Liver (tissue), 9 donors: Measurements from ENCODE around the gene APOBEC2. TPM values are rescaled to one million over a fixed set of nuclear protein-coding genes. Genes with fewer than 3 reads are reported as not detected.

Source experiments
- DNase-seq: peaks from one replicate; pipeline ENCODE4 v3.0.0-alpha.2; 2017; ENCODE audit warnings: low spot score
- H3K27ac ChIP-seq, 2 donors: one replicate each; pipeline ENCODE4 v1.7.0; 2013; ENCODE audit warnings: inconsistent platforms in 2 of 2, low read length in 2 of 2, control low read depth in 1 of 2, low read depth in 1 of 2, mild to moderate bottlenecking in 1 of 2
- H3K27me3 ChIP-seq, 4 donors: one replicate each; pipeline versions ENCODE4 v1.6.1 to v1.7.0; 2013; ENCODE audit warnings: low read length in 3 of 4, inconsistent platforms in 1 of 4, mild to moderate bottlenecking in 1 of 4, moderate library complexity in 1 of 4; ENCODE audit not compliant: control insufficient read depth in 4 of 4, insufficient read depth in 4 of 4
- H3K36me3 ChIP-seq, 4 donors: one replicate each; pipeline versions ENCODE4 v1.6.1 to v1.7.0; 2013; ENCODE audit warnings: low read length in 3 of 4, mild to moderate bottlenecking in 3 of 4, low read depth in 1 of 4, moderate library complexity in 1 of 4; ENCODE audit not compliant: control insufficient read depth in 4 of 4, insufficient read depth in 3 of 4
- H3K4me1 ChIP-seq, 4 donors: one replicate each; pipeline versions ENCODE4 v1.6.1 to v1.7.0; 2013; ENCODE audit warnings: low read length in 3 of 4, mild to moderate bottlenecking in 3 of 4, moderate library complexity in 1 of 4; ENCODE audit not compliant: control insufficient read depth in 4 of 4, insufficient read depth in 4 of 4
- H3K4me3 ChIP-seq, 3 donors: one replicate each; pipeline versions ENCODE4 v1.6.1 to v1.7.0; 2013; ENCODE audit warnings: low read length in 3 of 3, control low read depth in 1 of 3, low read depth in 1 of 3, mild to moderate bottlenecking in 1 of 3
- H3K9ac ChIP-seq, 2 donors: one replicate each; pipeline ENCODE4 v1.7.0; 2013; ENCODE audit warnings: low read length in 2 of 2, mild to moderate bottlenecking in 2 of 2, moderate library complexity in 2 of 2, control low read depth in 1 of 2, low read depth in 1 of 2
- H3K9me3 ChIP-seq, 4 donors: one replicate each; pipeline versions ENCODE4 v1.6.1 to v1.7.0; 2013; ENCODE audit warnings: low read length in 3 of 4; ENCODE audit not compliant: control insufficient read depth in 4 of 4
- ATF3 ChIP-seq: IDR thresholded peaks from 2 replicates; pipeline ENCODE4 v1.6.1; 2016; ENCODE audit warnings: antibody characterized with exemption
- EGR1 ChIP-seq, 2 donors: IDR thresholded peaks; 2 replicates each; pipeline ENCODE4 v1.6.1; 2016 to 2018; ENCODE audit warnings: antibody characterized with exemption in 2 of 2, low read depth in 2 of 2
- FOXA1 ChIP-seq: IDR thresholded peaks from 2 replicates; pipeline ENCODE4 v1.6.1; 2016; ENCODE audit warnings: antibody characterized with exemption
- GABPA ChIP-seq, 2 donors: IDR thresholded peaks in 1 of 2; conservative IDR thresholded peaks in 1 of 2; 2 replicates each; pipeline ENCODE4 v1.6.1; 2016; ENCODE audit warnings: antibody characterized with exemption in 2 of 2, mild to moderate bottlenecking in 1 of 2, moderate library complexity in 1 of 2
- HNF4A ChIP-seq, 2 donors: conservative IDR thresholded peaks; 2 replicates each; pipeline ENCODE4 v1.6.1; 2016; ENCODE audit warnings: antibody characterized with exemption in 2 of 2, mild to moderate bottlenecking in 2 of 2
- HNF4G ChIP-seq: IDR thresholded peaks from 2 replicates; pipeline ENCODE4 v1.6.1; 2016; ENCODE audit warnings: antibody characterized with exemption
- JUND ChIP-seq, 2 donors: IDR thresholded peaks; 2 replicates each; pipeline ENCODE4 v1.6.1; 2016; ENCODE audit warnings: antibody characterized with exemption in 2 of 2
- NR2F2 ChIP-seq: IDR thresholded peaks from 2 replicates; pipeline ENCODE4 v1.6.1; 2016; ENCODE audit warnings: antibody characterized with exemption
- RAD21 ChIP-seq, 2 donors: IDR thresholded peaks; 2 replicates each; pipeline ENCODE4 v1.6.1; 2016; ENCODE audit warnings: antibody characterized with exemption in 2 of 2, mild to moderate bottlenecking in 2 of 2
- RXRA ChIP-seq, 2 donors: IDR thresholded peaks; 2 replicates each; pipeline ENCODE4 v1.6.1; 2017 to 2018; ENCODE audit warnings: antibody characterized with exemption in 2 of 2, mild to moderate bottlenecking in 1 of 2
- SP1 ChIP-seq: IDR thresholded peaks from 2 replicates; pipeline ENCODE4 v1.6.1; 2018; ENCODE audit warnings: antibody characterized with exemption, mild to moderate bottlenecking
- TAF1 ChIP-seq: conservative IDR thresholded peaks from 2 replicates; pipeline ENCODE4 v1.6.1; 2016; ENCODE audit warnings: antibody characterized with exemption, mild to moderate bottlenecking
- YY1 ChIP-seq: IDR thresholded peaks from 2 replicates; pipeline ENCODE4 v1.6.1; 2016; ENCODE audit warnings: antibody characterized with exemption, mild to moderate bottlenecking
- WGBS: extraction: QIAGEN DNeasy Blood & Tissue Kit; methylation state at CpG from one replicate; pipeline ENCODE4 v1.1.7; 2013; 5-methylcytosine and 5-hydroxymethylcytosine counted together
- polyA plus RNA-seq, 2 donors: library from polyadenylated mRNA; stranded (reverse) in 1 of 2; unstranded in 1 of 2; fragments of 200-250 nt in 1 of 2; fragments of >200 nt in 1 of 2; fragmentation: Nextera tagmentation in 1 of 2; extraction: Ambion mirVana in 1 of 2; gene quantifications; one replicate each; pipeline versions ENCODE4 v1.2.1 to v1.2.3, GENCODE V29; 2013 to 2015
- total RNA-seq, 2 donors: library from RNA; depleted of rRNA; stranded (reverse); fragments of >200 nt; gene quantifications; one replicate each; pipeline ENCODE4 v1.2.3, GENCODE V29; 2014
- TF ChIP-seq, protein P1 (sequence below): IDR thresholded peaks from 2 replicates; pipeline ENCODE4 v1.6.1; 2016; ENCODE audit warnings: antibody characterized with exemption, mild to moderate bottlenecking
- donor health status: healthy.
- donor health status: healthy.
- donor health status: healthy.
- donor health status: healthy.
- donor health status: healthy.

APOBEC2 gene
- total and polyA plus RNA-seq, 4 donors, result 1.6 to 2.3 TPM; not detected in 2

DNA sequence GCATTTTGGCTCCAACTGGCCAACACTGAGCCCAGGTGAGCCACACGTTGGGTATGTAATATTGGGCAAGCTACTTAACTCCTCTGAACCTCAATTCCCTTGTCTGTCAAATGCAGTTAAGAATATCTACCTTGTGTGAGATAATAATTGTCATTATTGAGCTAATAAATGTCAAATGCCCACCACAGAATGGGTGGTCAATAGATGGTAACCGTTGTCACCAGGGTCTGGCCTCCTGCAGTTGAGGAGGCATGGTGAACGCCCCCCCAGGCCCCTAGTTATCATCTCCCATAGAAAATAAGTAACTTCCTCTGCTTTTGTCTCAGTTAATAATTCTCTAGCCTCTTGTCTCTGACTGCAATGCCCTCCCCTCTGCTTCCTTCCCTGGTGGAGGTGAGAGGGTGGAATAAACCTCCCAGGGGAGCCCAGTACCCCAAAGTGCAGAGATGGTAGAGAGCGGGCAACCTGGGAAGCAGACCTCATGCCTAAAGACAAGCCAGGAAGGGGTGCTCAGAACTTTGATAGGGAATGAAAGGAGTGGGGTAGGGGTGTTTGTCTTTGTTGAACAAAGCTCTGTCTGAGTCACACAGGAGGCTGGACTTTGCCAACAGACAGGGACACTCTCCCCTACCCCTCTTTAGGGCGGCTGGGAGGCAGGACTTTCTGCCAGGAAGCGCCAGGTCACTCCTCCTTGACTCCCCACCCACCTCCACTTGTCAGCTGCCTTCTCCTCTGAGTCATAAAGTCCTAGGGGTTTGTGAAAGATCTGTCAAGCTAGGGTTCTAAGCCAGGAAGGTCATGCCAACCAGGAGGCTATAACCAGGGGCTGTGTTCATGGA is 12.7 kb upstream of the APOBEC2 start:
- Histone ChIP-seq H3K4me3 (peak overlapping the region in 1 of 3 donors; percentile 27), H3K4me1 (peaks cover 11 to 68% (median 48%) of the 10 kb centered on the region in 4 donors)

GRCh38 chr6:41040940-41041536 is 12.0 kb upstream of the APOBEC2 start:
- peak overlapping the region; percentile 83 to 87 for H3K27ac ChIP-seq

More for the DNA sequence above, 12.7 kb upstream of the APOBEC2 start:
- TF ChIP-seq GABPA (IDR thresholded peaks at IDR 0.05 in 1 of 2, conservative IDR thresholded peaks at IDR 0.05 in 1 of 2) (peak in 1 of 2 donors; percentile 11), SP1 (peak; percentile 97), HNF4A (conservative IDR thresholded peaks at IDR 0.05) (peak; percentile 89 to 90), NR2F2 (no peak), RXRA (IDR thresholded peaks at IDR 0.05) (peak; percentile 84 to 87), EGR1 (IDR thresholded peaks at IDR 0.05; ENCODE audit: low read depth in 2 of 2) (peak in 1 of 2 donors; percentile 57), HNF4G (peak; percentile 78), TAF1 (no peak), YY1 (peak; percentile 56), ATF3 (peak; percentile 75), RAD21 (IDR thresholded peaks at IDR 0.05) (peak in 1 of 2 donors; percentile 31), JUND (IDR thresholded peaks at IDR 0.05) (peak; percentile 94 to 97), FOXA1 (no peak)
- TF ChIP-seq, protein P1, sequence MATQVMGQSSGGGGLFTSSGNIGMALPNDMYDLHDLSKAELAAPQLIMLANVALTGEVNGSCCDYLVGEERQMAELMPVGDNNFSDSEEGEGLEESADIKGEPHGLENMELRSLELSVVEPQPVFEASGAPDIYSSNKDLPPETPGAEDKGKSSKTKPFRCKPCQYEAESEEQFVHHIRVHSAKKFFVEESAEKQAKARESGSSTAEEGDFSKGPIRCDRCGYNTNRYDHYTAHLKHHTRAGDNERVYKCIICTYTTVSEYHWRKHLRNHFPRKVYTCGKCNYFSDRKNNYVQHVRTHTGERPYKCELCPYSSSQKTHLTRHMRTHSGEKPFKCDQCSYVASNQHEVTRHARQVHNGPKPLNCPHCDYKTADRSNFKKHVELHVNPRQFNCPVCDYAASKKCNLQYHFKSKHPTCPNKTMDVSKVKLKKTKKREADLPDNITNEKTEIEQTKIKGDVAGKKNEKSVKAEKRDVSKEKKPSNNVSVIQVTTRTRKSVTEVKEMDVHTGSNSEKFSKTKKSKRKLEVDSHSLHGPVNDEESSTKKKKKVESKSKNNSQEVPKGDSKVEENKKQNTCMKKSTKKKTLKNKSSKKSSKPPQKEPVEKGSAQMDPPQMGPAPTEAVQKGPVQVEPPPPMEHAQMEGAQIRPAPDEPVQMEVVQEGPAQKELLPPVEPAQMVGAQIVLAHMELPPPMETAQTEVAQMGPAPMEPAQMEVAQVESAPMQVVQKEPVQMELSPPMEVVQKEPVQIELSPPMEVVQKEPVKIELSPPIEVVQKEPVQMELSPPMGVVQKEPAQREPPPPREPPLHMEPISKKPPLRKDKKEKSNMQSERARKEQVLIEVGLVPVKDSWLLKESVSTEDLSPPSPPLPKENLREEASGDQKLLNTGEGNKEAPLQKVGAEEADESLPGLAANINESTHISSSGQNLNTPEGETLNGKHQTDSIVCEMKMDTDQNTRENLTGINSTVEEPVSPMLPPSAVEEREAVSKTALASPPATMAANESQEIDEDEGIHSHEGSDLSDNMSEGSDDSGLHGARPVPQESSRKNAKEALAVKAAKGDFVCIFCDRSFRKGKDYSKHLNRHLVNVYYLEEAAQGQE, result peak; percentile 62
- Histone ChIP-seq H3K9me3 (no peaks in the 10 kb centered on the region), H3K27me3 (no peaks in the 10 kb centered on the region), H3K36me3 (no peaks in the 10 kb centered on the region), H3K9ac (no peak overlapping the region), H3K27ac (peak overlapping the region; percentile 83 to 87)
- 28% methylated on average over 6 of the region's 6 CpGs for WGBS
- DNase-seq, result peak; percentile 71

More at GRCh38 chr6:41040940-41041536, 12.0 kb upstream of the APOBEC2 start:
- Histone ChIP-seq H3K4me3 (no peak overlapping the region), H3K36me3 (no peaks in the 10 kb centered on the region), H3K4me1 (peaks cover 12 to 68% (median 50%) of the 10 kb centered on the region in 4 donors), H3K9ac (no peak overlapping the region), H3K27me3 (no peaks in the 10 kb centered on the region), H3K9me3 (no peaks in the 10 kb centered on the region)
- TF ChIP-seq HNF4A (conservative IDR thresholded peaks at IDR 0.05) (no peak), JUND (IDR thresholded peaks at IDR 0.05) (peak in 1 of 2 donors; percentile 1)
- 85% methylated on average over 1 of the region's 1 CpG for WGBS
- peak; percentile 83 for DNase-seq
